Measurements from ENCODE around the gene TRMO. TPM values are rescaled to one million over a fixed set of nuclear protein-coding genes. Genes with fewer than 3 reads are reported as not detected.

Gene TRMO
- total and polyA plus RNA-seq, 2 of the 8 experiments (the other 6 are each of a cell fraction or from before 2014, with no cell fraction given) = 4.6 to 5.6 TPM

DNA sequence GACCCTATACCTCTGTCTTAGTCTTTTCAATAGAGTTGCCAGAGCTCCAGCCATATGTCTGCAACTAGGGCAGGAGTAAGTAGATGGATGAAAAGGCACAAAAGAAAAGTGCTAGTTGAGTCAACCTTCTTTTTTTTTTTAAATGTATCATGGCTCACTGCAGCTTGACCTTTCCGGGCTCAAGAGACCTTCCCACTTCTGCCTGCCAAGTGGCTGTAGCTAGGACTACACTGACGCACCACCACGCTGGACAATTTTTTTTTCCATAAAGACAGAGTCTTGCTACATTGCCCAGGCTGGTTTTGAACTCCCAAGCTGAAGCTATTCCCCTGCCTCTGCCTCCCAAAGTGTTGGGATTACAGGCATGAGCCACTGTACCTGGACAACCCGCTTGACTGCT lies 42.0 kb downstream of the TRMO start (continued):
- TF ChIP-seq, protein P1, sequence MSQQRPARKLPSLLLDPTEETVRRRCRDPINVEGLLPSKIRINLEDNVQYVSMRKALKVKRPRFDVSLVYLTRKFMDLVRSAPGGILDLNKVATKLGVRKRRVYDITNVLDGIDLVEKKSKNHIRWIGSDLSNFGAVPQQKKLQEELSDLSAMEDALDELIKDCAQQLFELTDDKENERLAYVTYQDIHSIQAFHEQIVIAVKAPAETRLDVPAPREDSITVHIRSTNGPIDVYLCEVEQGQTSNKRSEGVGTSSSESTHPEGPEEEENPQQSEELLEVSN (IDR thresholded peaks at IDR 0.05) = no peak
- TF ChIP-seq CBX5 (IDR thresholded peaks at IDR 0.05; ENCODE audit: low read depth, low read length) (no peak), CREB1 (IDR thresholded peaks at IDR 0.05) (no peak), TCF12 (IDR thresholded peaks at IDR 0.05; ENCODE audit: low read depth, low read length) (no peak), CEBPB (IDR thresholded peaks at IDR 0.05; ENCODE audit: low read depth, low read length) (no peak)

Measured in H1 (cell line).